Measurements from ENCODE around the gene PSMD5.

The PSMD5 gene

DNA sequence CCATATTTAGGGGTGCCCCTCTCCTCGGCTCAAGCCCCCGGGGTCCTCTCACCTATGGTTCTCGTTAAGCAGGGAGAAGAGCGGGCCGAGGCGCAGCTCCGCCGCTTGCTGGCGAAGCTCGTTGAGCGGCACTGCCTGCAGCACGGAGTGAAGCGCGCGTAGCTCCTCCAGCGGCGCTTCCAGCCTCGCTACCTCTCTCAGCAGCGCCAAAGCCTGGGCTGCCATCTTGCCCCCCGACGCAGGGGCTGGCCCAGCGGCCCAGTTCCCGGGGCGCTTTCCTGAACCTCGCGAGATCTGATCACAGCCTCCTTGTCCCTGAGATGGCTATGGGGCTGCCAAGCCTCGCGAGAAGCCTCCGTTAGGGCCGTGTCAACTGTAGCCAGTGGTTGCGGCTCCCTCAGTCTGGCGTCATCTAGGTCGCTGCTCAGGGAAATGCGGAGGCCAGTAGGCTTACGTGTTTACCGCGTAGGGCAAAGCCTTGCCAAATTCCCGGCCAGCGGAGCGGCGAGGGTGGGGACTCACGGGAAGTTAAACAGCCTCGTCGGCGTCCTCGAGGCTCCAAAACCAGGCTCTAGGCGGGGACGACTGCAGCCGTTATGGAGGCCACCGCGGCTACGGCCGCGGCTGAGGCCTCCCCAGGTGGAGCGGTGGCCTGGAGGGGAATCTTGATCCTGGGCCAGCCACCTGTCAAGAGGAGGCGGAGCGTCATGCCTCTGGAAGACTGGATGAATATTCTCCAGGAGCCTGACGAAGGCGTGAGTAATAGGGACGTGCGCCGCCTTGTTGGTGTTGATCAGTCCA is at the start of gene PSMD5:
Gene PSMD5, minus strand, starts transcription at position 238 of the 801 bp plus-strand sequence. Its CDS starts 13 bp downstream, at position 225.
- peak; percentile 99 for DNase-seq

DNA sequence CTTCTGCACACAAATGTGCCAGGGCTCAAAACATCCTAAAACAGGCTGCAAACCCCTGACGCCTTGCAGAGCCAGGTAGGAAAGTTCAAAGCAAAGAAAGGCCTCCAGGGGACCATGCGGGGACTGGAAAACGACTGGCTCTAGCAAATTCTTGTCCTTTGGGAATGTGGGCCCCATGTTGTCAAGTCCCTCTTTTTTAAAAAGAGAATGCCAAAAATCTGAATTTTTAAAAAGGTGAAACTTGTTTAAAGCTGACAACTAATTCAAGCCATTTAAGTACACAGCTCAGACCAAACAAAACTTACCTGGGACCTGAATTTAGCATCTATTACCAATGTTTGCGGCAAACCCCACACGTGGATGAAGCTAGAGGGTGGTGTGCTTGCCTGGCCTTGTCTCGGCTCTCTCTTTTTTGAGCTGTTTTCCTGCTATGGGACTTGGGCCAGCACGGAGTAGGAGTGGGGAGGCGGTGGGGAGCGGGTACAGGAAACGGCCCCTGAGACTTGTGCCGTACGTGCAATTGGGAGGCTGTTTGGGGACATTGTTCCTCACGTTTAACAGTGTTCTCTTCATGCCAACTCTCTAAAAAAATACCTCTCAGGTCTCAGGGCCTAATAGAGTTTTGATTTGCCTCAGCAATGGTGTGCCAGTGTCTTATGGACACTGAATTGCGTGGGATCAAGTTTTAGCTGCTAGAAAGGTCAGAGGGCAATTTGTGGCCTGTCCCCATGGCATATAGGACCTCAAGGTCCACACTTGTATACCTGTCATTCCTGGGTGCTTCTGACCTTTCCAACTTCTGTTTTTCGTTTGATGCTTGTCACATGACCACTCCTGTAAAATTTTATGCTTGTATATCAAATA is 49.4 kb upstream of the PSMD5 start:
- DNase-seq: no peak

DNA sequence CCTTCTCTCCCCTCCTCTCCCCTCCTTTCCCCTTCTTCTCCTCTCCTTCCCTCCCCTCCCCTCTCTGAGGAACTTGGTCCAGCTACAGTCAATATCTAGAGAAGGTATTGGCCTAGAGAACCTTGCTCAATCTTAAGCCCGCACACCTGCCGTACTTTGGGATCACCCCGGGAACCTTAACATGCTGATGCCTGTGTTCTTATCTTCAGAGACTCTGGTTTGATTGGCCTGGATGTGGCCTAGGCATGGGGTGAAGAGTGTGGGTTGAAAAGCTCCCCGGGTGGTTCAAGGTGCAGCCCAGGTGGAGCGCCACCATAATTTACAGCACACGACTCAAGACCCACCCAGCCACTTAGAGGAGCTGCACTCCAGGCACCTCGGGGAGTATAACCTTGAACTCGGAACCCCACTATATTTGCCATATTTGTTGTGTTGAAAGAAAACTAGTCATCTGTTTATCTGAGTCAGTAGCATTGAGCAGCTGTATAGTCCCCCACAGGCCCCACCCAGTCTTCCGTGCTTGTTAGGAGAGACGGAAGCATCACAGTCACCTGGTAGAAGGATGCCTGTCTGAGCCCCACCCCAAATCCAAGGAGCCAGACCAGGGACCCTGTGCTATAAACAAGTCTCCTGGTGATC is 48.6 kb upstream of the PSMD5 start:
- no peak for DNase-seq

- DNase-seq: no peak
Observed at GRCh38 chr9:120890320-120891244, 47.9 kb upstream of the PSMD5 start.

DNA sequence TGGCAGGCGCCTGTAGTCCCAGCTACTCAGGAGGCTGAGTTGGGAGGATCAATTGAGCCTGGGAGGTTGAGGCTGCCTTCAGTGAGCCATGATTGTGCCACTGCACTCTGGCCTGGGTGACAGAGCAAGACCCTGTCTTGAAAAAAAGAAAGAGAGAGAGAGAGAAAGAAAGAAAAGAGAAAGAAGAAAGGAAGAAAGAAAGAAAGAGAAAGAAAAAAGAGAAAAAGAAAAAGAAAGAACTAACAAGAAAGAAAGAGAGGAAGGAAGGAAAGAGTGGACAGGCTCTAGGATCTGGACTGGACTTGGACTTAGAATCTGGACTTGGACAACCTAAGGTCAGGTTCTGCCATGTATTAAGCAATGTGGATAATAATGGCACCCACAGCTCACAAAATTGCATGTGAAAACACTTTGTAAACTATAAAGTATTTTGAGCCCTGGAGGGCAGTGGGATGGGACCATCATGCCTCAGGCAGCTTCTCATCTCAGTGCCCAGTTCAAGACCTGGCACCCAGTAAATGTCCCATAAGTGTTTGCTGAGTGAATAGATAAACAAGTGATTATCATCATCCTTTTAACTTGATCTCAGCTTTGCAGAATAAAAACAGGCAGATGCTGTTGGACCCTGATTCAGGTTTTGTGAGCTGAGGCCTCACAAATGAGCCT is 47.0 kb upstream of the PSMD5 start:
- DNase-seq: no peak

GRCh38 chr9:120888626-120889025 is 45.9 kb upstream of the PSMD5 start:
- no peak for DNase-seq

GRCh38 chr9:120886490-120886967 is 43.8 kb upstream of the PSMD5 start:
- peak; percentile 67 for DNase-seq

DNA sequence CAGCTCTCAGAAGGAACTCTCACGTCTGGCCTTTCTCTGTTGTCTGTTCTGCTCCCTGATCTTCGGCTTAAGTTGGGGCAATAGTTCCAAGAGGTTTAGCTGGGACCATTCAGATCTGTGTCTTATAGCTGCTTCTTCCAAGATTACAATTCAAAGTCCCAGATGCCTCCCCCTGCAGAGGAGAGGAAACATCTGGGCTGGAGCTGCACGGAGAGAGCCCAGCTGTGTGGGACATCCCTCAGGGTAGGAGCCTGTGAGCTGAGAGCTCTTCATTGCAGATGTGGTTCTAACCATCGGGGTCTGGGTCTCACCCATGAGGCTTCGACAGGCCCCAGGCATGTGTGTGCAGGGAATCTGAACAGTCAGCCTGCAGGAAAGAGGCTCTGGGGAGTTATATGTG is 43.2 kb upstream of the PSMD5 start:
- DNase-seq: no peak

- DNase-seq: no peak
Observed at GRCh38 chr9:120885457-120885856, 42.7 kb upstream of the PSMD5 start.

DNA sequence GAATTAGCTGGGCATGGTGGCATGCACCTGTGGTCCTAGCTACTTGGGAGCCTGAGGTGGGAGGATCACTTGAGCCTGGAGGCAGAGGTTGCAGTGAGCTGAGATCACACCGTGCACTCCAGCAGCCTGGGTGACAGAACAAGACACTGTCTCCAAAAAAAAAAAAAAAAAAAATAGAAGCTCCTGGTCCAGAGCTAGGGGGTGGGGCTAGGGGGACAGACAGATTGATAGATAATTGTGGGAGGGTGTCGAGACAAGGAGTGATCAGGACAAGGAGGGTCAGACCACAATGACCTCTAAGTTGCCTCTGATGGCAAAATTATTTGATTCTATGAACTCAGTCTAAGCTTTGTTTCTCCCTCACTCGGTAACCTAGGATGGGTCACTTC is 40.9 kb upstream of the PSMD5 start:
- no peak for DNase-seq

DNA sequence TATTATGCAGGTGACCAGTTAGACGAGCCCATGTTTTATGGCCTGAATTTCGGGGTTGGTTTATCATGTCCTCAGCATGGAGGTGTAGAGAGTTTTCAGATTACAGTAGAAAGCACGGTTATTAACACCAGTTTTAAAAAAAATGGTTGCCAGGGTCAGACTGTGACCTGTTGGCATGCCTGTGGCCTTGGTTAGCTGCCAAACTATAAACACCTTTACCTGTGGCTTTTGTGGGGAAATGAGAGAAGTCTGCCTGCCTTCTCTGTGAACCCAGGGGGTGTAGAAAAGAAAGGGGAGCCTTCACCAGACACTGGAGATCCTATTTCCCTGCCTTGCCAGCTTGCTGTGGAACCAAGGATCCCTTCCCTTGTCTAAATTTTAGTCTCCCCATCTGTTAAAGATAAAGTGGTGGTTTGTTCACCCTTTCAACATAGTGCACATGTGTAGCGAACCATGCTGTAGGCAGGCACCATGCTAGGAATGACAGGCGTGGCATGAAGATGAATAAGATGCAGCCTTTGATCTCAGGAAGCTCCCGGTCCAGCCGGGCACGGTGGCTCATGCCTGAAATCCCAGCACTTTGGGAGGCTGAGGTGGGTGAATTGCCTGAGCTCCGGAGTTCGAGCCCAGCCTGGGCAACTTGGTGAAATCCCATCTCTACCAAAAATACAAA is 40.3 kb upstream of the PSMD5 start:
- DNase-seq: no peak

GRCh38 chr9:120879446-120879845 is 36.7 kb upstream of the PSMD5 start:
- DNase-seq: no peak

DNA sequence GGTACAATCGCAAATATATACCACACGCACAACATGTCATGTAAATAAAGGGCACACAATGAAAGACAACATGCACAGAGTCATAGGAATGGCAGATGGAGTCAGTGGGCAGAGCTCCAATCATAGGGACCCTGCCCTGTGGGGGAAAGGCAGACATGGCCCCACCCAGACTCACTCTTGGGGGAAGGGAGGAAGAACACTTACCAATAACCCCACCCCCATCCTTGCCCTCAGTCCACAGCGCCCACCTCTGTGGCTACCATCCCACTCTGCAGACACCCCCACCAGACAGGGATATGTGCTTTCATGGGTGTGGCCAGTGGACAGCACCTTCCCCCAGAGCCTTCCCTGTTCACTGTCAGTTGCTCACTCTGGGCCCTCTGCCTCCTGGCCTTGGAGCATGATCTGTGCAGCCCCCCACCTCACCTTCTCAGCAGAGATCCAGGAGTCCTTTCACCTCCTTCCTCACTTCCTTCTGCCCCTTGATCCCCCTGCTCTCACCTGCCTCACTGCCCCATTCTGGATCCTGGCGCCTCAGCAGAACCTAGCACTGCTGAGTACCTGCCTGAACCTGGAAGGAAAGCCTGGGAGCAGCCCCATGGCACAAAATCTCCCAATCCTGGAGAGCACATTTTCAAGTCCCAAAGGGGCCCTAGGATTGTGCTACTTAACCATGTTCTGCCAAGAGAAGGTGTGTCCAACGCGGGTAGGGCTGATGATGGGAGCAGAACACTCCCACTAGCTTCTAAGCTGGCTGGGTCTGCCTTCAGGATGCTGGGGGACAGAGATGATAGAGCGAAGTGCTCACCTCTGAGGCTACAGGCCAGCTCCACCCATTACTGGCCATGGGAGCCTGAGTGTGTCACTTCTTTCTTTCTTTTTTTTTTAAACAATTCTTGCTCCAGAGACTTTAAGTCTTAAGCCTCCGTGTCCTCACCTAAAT is 35.7 kb upstream of the PSMD5 start:
- no peak for DNase-seq

GRCh38 chr9:120877276-120878034 is 34.7 kb upstream of the PSMD5 start:
- peak; percentile 51 for DNase-seq

- peak; percentile 43 for DNase-seq
Observed at GRCh38 chr9:120876842-120877240, 34.1 kb upstream of the PSMD5 start, which contains the start of gene PHF19. Gene PHF19, minus strand, starts transcription at chr9:120877188. Its CDS starts 2,447 bp downstream, at chr9:120874741.

DNA sequence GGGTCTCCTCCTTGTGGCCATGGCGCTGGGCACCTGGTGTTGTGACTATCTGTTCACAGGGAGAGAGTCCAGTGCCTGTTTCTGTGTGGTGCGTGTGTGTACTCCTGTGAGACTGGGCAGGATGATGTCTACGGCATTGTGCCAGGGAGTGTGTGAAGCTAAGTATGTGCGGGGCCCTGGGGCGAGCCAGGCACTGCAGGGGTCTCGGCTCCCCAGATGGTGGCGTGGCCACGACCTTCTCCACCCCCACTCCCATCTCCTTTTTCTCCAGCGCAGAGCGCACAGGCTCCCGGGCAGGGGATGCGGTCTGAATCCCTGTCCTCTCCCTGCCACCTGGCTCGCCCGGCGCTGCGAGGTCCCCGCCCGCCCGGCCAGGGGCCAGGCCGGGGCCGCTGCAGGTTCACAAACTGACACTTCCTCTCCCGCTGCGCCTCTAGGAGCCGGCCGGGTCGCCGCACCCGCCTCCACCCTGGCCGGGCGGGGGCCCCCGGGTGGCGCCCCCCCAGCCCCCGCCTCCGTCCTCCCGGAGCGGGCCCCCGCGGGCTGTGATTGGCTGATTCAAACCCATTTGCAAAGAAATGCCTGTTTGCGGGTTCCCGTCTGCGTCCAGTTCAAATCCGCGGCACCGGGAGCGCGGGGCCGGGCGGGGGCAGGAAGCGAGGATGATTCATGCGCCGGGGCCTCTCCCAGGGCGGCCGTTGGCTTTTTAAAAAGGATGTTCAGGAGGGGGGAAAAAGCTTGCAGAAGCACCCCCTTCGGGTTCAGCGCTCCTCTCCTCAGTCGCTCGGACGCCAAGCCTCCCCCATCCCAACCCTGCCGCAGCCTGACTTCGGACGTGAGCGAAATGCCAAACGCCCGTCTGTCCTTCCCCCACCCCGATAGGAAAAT is 33.5 kb upstream of the PSMD5 start:
- peak; percentile 86 for DNase-seq

DNA sequence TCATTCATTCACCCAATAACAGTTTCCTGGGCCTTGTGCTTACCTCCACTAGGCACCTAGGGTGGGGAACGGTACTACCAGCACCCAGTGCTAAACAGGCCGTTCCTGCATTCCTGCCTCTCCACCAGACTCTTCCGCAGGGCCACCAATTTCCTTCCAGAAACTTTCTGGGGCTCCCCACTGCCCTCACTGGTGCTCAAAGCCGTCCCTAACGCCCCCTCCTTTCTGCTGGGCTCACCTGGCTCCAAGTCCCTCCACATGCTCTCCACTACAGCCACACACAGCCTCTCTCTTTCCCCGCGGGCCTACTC is 32.9 kb upstream of the PSMD5 start:
- no peak for DNase-seq

GRCh38 chr9:120875195-120875565 is 32.5 kb upstream of the PSMD5 start:
- DNase-seq: no peak

All from NCI-H226 (cell line).